ENCODE results near the gene KNOP1. TPM values are rescaled to one million over a fixed set of nuclear protein-coding genes. Genes with fewer than 3 reads are reported as not detected.

The KNOP1 gene
- total RNA-seq, 4 donors from 2014 or later = 4.1 to 9.2 (median 5.5) TPM

DNA sequence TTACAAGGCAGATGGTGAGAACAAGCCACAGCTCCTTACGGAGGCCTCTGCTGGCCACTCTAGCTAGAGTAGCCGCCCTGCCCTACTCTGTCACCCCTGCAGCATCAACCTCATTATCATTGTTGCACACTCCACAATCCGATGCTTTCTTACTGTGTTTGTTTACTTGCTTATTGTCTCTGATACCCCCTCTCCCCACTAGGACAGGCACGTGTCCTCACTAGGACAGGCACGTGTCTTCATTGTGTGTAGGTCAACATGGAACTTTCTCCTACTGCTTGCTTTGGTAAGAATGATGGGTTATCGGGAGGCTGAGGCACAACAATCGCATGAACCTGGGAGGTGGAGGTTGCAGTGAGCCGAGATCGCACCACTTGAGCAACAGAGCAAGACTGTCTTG lies 63.9 kb downstream of the KNOP1 start:
- intact Hi-C loops (cut with DNase I; ENCODE audit: low total_unique reads) = no loop called here

More for the DNA sequence above, 63.9 kb downstream of the KNOP1 start:
- TF ChIP-seq, protein P1, sequence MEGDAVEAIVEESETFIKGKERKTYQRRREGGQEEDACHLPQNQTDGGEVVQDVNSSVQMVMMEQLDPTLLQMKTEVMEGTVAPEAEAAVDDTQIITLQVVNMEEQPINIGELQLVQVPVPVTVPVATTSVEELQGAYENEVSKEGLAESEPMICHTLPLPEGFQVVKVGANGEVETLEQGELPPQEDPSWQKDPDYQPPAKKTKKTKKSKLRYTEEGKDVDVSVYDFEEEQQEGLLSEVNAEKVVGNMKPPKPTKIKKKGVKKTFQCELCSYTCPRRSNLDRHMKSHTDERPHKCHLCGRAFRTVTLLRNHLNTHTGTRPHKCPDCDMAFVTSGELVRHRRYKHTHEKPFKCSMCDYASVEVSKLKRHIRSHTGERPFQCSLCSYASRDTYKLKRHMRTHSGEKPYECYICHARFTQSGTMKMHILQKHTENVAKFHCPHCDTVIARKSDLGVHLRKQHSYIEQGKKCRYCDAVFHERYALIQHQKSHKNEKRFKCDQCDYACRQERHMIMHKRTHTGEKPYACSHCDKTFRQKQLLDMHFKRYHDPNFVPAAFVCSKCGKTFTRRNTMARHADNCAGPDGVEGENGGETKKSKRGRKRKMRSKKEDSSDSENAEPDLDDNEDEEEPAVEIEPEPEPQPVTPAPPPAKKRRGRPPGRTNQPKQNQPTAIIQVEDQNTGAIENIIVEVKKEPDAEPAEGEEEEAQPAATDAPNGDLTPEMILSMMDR (IDR thresholded peaks at IDR 0.05 in 4 of 5, conservative IDR thresholded peaks at IDR 0.05 in 1 of 5) = no peak
- Histone ChIP-seq H3K9me3 (no peaks in the 10 kb centered on the region), H3K4me1 (peaks cover 0 to 7% of the 10 kb centered on the region in 2 donors), H3K27me3 (no peaks in the 10 kb centered on the region), H3K36me3 (peaks cover 0 to 39% of the 10 kb centered on the region in 2 donors), H3K4me3 (no peak overlapping the region), H3K27ac (no peak overlapping the region)
- DNase-seq (no peak), ATAC-seq (no peak)
- in situ Hi-C loops (cut with MboI; ENCODE audit: low sequenced_read_pairs in 4 of 4) = no loop called here

Other genes with a start within 250 kb of the KNOP1 start
- gene GDE1, start 196.1 kb downstream of the KNOP1 start, total RNA-seq = 10 to 100 TPM; 48.8 to 64.1 (median 53.7) TPM
- 1 to 10 TPM; 6.8 to 8.8 (median 7.0) TPM for gene CCP110, start 194.3 kb downstream of the KNOP1 start, total RNA-seq
- 10 to 100 TPM; 16.9 to 29.1 (median 24.8) TPM for gene VPS35L, start 162.5 kb downstream of the KNOP1 start, total RNA-seq
- 10 to 100 TPM in 2 of 4 donors, 1 to 10 TPM in 2; 8.3 to 17.3 (median 9.4) TPM for gene IQCK, start within 50 bp of the KNOP1 start, total RNA-seq
- gene GPRC5B, start 166.6 kb upstream of the KNOP1 start, total RNA-seq = 10 to 100 TPM; 41.9 to 89.2 (median 71.3) TPM